Natural killer cell (primary cell): ENCODE data around the gene ZNF106. TPM values are rescaled to one million over a fixed set of nuclear protein-coding genes. Genes with fewer than 3 reads are reported as not detected.
A peak's percentile ranks its signal among the peaks of the same experiment; 100 is the strongest.

Experiments used
- ATAC-seq, 3 donors: fragments of 150-1000 bp in 2 of 3; fragments of 200-7000 bp in 1 of 3; cut with Tn5 transposase; 1 replicate in 1 of 3; 2 replicates in 2 of 3; pipeline ENCODE4 v1.10.0; 2021; ENCODE audit warnings: mild to moderate bottlenecking in 2 of 3, moderate library complexity in 2 of 3
- DNase-seq, 2 donors: peaks; one replicate each; pipeline versions ENCODE4 v3.0.0 to v3.0.0-alpha.2; 2013 to 2021; ENCODE audit warnings: mixed read lengths in 1 of 2
- H3K27ac ChIP-seq: one replicate; pipeline ENCODE4 v1.5.1; 2013; ENCODE audit warnings: mild to moderate bottlenecking, low read length
- H3K27me3 ChIP-seq: one replicate; pipeline ENCODE4 v1.6.1; 2013; ENCODE audit warnings: low read length; ENCODE audit not compliant: control insufficient read depth, insufficient read depth
- H3K36me3 ChIP-seq: one replicate; pipeline ENCODE4 v1.6.1; 2013; ENCODE audit warnings: low read length; ENCODE audit not compliant: control insufficient read depth, insufficient read depth
- H3K4me1 ChIP-seq: one replicate; pipeline ENCODE4 v1.6.1; 2013; ENCODE audit warnings: low read length; ENCODE audit not compliant: control insufficient read depth, insufficient read depth
- H3K4me3 ChIP-seq: one replicate; pipeline ENCODE4 v1.5.1; 2013; ENCODE audit warnings: low read length
- H3K9me3 ChIP-seq: one replicate; pipeline ENCODE4 v1.6.1; 2013; ENCODE audit warnings: low read length; ENCODE audit not compliant: control insufficient read depth, insufficient read depth
- H3K27ac Mint-ChIP-seq, 2 donors: one replicate each; pipeline ENCODE4 v1.8.0; 2022; ENCODE audit warnings: mild to moderate bottlenecking in 2 of 2, mixed read lengths in 2 of 2, moderate library complexity in 1 of 2
- H3K27me3 Mint-ChIP-seq, 2 donors: one replicate each; pipeline ENCODE4 v1.8.0; 2022; ENCODE audit warnings: low read depth in 2 of 2, mixed read lengths in 2 of 2
- H3K36me3 Mint-ChIP-seq: one replicate; pipeline ENCODE4 v1.8.0; 2022; ENCODE audit warnings: mixed read lengths
- H3K4me1 Mint-ChIP-seq, 2 donors: one replicate each; pipeline ENCODE4 v1.8.0; 2022; ENCODE audit warnings: mixed read lengths in 2 of 2
- H3K4me3 Mint-ChIP-seq: one replicate; pipeline ENCODE4 v1.8.0; 2022; ENCODE audit warnings: mild to moderate bottlenecking, moderate library complexity, mixed read lengths
- H3K9me3 Mint-ChIP-seq, 2 donors: one replicate each; pipeline ENCODE4 v1.8.0; 2022; ENCODE audit warnings: mixed read lengths in 2 of 2
- CTCF ChIP-seq: fragments of 200-600 bp; IDR thresholded peaks from one replicate; pipeline ENCODE4 v1.8.0; 2022; ENCODE audit warnings: antibody characterized with exemption
- WGBS: methylation state at CpG from one replicate; pipeline ENCODE4 v1.1.7; 2013; ENCODE audit warnings: missing lambda C conversion rate; ENCODE audit not compliant: insufficient coverage; 5-methylcytosine and 5-hydroxymethylcytosine counted together
- intact Hi-C: fragments of 100-400 bp; cut with micrococcal nuclease; formaldehyde crosslinking; loops from one replicate; pipeline ENCODE4 v1.14.2; 2022
- total RNA-seq, 4 donors: library from RNA; stranded (reverse); fragments of 120-200 nt in 1 of 4; gene quantifications; one replicate each; pipeline versions ENCODE4 v1.2.3 to v1.2.4, GENCODE V29; 2013 to 2022

The ZNF106 gene
- total RNA-seq, 3 donors from 2014 or later (not counting 1 experiment from before 2014, with no cell fraction given), result 39.6 to 53.1 (median 52.2) TPM

GRCh38 chr15:42375941-42376340 is 115.0 kb downstream of the ZNF106 start:
- no peak for DNase-seq
- H3K36me3 Mint-ChIP-seq, result no peaks in the 10 kb centered on the region
- TF ChIP-seq CTCF, result no peak
- no peaks in the 10 kb centered on the region for H3K27me3 ChIP-seq
- H3K36me3 ChIP-seq, result no peaks in the 10 kb centered on the region
- no peak overlapping the region for H3K27ac ChIP-seq
- 44% methylated on average over 3 of the region's 4 CpGs for WGBS
- H3K27me3 Mint-ChIP-seq, result no peaks in the 10 kb centered on the region
- intact Hi-C loops, result no loop called here
- no peaks in the 10 kb centered on the region for H3K9me3 ChIP-seq
- peaks cover 8 to 11% of the 10 kb centered on the region in 2 donors for H3K4me1 Mint-ChIP-seq
- H3K4me3 Mint-ChIP-seq, result no peak overlapping the region
- H3K4me3 ChIP-seq, result no peak overlapping the region
- no peaks in the 10 kb centered on the region for H3K9me3 Mint-ChIP-seq
- H3K4me1 ChIP-seq, result no peaks in the 10 kb centered on the region
- peak overlapping the region in 1 of 2 donors; percentile 6 for H3K27ac Mint-ChIP-seq
- peak in 2 of 3 donors; percentile 32 to 33 for ATAC-seq

DNA sequence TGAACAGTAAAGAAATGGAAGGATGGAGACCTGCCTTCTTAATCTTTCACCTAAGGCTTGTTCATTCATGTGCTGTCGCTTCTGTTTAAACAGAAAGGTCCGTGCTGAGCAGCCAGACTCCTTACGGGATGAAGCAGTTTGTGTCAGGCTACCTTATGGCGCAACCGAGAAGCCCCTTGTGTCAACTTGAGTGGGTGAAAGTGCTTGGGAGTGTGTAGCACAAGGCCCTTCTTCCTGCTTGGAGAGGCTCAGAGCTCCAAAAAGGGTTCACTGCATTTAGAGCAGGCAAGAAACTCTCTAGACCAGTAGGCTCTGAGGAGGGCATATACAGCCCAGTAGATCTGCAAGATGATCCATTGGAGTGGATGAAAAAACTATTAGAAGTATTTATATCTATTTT is 115.7 kb downstream of the ZNF106 start:
- Histone ChIP-seq H3K9me3 (no peaks in the 10 kb centered on the region), H3K36me3 (no peaks in the 10 kb centered on the region), H3K4me3 (no peak overlapping the region), H3K4me1 (no peaks in the 10 kb centered on the region), H3K27ac (no peak overlapping the region), H3K27me3 (no peaks in the 10 kb centered on the region)
- ATAC-seq (no peak), DNase-seq (no peak)
- Mint-ChIP-seq H3K4me3 (no peak overlapping the region), H3K9me3 (no peaks in the 10 kb centered on the region), H3K27me3 (no peaks in the 10 kb centered on the region), H3K27ac (no peak overlapping the region), H3K4me1 (peaks cover 8 to 11% of the 10 kb centered on the region in 2 donors), H3K36me3 (no peaks in the 10 kb centered on the region)
- WGBS, result 96% methylated on average over 5 of the region's 5 CpGs
- TF ChIP-seq CTCF, result no peak
- intact Hi-C loops, result no loop called here

DNA sequence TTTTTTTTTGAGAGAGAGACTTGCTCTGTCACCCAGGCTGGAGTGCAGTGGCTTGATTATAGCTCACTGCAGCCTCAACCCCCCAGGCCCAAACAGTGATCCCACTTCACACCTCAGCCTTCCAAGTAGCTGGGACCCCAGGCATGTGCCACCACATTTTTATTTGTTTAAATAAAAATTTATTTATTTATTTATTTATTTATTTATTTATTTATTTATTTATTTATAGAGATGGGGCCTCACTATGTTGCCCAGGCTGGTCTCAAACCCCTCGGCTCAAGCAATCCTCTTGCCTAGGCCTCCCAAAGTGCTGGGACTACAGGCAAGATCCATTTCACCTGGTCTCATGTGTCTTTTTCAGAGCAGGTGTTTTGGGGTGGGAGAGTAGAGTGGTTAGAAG is 116.1 kb downstream of the ZNF106 start:
- Histone ChIP-seq H3K36me3 (no peaks in the 10 kb centered on the region), H3K4me3 (no peak overlapping the region), H3K4me1 (no peaks in the 10 kb centered on the region), H3K27ac (no peak overlapping the region), H3K9me3 (no peaks in the 10 kb centered on the region), H3K27me3 (no peaks in the 10 kb centered on the region)
- no peaks in the 10 kb centered on the region for H3K27me3 Mint-ChIP-seq
- H3K36me3 Mint-ChIP-seq, result no peaks in the 10 kb centered on the region
- H3K4me3 Mint-ChIP-seq, result no peak overlapping the region
- WGBS, result 90% methylated on average over 1 of the region's 1 CpG
- H3K4me1 Mint-ChIP-seq, result peaks cover 8 to 11% of the 10 kb centered on the region in 2 donors
- TF ChIP-seq CTCF, result no peak
- no peak overlapping the region for H3K27ac Mint-ChIP-seq
- ATAC-seq (no peak), DNase-seq (no peak)
- intact Hi-C loops, result no loop called here
- H3K9me3 Mint-ChIP-seq, result no peaks in the 10 kb centered on the region

GRCh38 chr15:42373936-42374335 is 117.0 kb downstream of the ZNF106 start:
- H3K36me3 Mint-ChIP-seq, result no peaks in the 10 kb centered on the region
- intact Hi-C loops, result no loop called here

More at GRCh38 chr15:42373936-42374335, 117.0 kb downstream of the ZNF106 start:
- H3K9me3 ChIP-seq, result no peaks in the 10 kb centered on the region
- no peak for TF ChIP-seq CTCF
- Mint-ChIP-seq H3K4me3 (no peak overlapping the region), H3K27ac (no peak overlapping the region), H3K9me3 (no peaks in the 10 kb centered on the region), H3K4me1 (peaks cover 8 to 11% of the 10 kb centered on the region in 2 donors), H3K27me3 (no peaks in the 10 kb centered on the region)
- H3K4me1 ChIP-seq, result no peaks in the 10 kb centered on the region
- ATAC-seq (no peak), DNase-seq (no peak)
- H3K4me3 ChIP-seq, result no peak overlapping the region
- no peaks in the 10 kb centered on the region for H3K36me3 ChIP-seq
- no peak overlapping the region for H3K27ac ChIP-seq
- H3K27me3 ChIP-seq, result no peaks in the 10 kb centered on the region
- 98% methylated on average over 4 of the region's 4 CpGs for WGBS
